Mesenchymal stem cell (in vitro differentiated cells and primary cell): ENCODE measurements around the gene LDHB.

Experiments used
- DNase-seq: peaks from one replicate; pipeline ENCODE4 v3.0.0-alpha.2; 2013
- H2AFZ ChIP-seq: one replicate; pipeline ENCODE4 v1.6.1; 2013; ENCODE audit warnings: low read depth, mild to moderate bottlenecking, control low read depth, inconsistent platforms, low read length, moderate library complexity
- H2AK5ac ChIP-seq: 2 replicates; pipeline ENCODE4 v1.6.1; 2013; ENCODE audit warnings: low read length, moderate library complexity, mild to moderate bottlenecking, inconsistent platforms; ENCODE audit not compliant: severe bottlenecking
- H2BK120ac ChIP-seq: one replicate; pipeline ENCODE4 v1.6.1; 2013; ENCODE audit warnings: low read depth, mild to moderate bottlenecking, inconsistent platforms, low read length, moderate library complexity
- H2BK12ac ChIP-seq, 2 experiments: one replicate each; pipeline ENCODE4 v1.6.1; 2013; ENCODE audit warnings: inconsistent platforms in 2 of 2, low read length in 2 of 2, mild to moderate bottlenecking in 2 of 2, moderate library complexity in 2 of 2, control low read depth in 1 of 2
- H2BK15ac ChIP-seq: one replicate; pipeline ENCODE4 v1.6.1; 2013; ENCODE audit warnings: mild to moderate bottlenecking, low read depth, inconsistent platforms; ENCODE audit not compliant: poor library complexity, severe bottlenecking
- H2BK5ac ChIP-seq: 2 replicates; pipeline ENCODE4 v1.6.1; 2013; ENCODE audit warnings: low read depth, mild to moderate bottlenecking, low read length, control low read depth, inconsistent platforms; ENCODE audit not compliant: poor library complexity, severe bottlenecking
- H3K14ac ChIP-seq, 2 experiments: one replicate each; pipeline ENCODE4 v1.6.1; 2013; ENCODE audit warnings: inconsistent platforms in 2 of 2, low read length in 2 of 2, control low read depth in 1 of 2, mild to moderate bottlenecking in 1 of 2, moderate library complexity in 1 of 2
- H3K18ac ChIP-seq, 2 experiments: one replicate each; pipeline ENCODE4 v1.6.1; 2013; ENCODE audit warnings: inconsistent platforms in 2 of 2, low read length in 2 of 2, control low read depth in 1 of 2, low read depth in 1 of 2, mild to moderate bottlenecking in 1 of 2
- H3K23ac ChIP-seq, 2 experiments: one replicate each; pipeline ENCODE4 v1.6.1; 2013; ENCODE audit warnings: inconsistent platforms in 2 of 2, low read length in 2 of 2, mild to moderate bottlenecking in 2 of 2, moderate library complexity in 2 of 2, control low read depth in 1 of 2
- H3K27ac ChIP-seq: 2 replicates; pipeline ENCODE4 v1.5.1; 2013; ENCODE audit warnings: mild to moderate bottlenecking, moderate library complexity, low read length, control low read depth, inconsistent platforms; ENCODE audit not compliant: poor library complexity, severe bottlenecking
- H3K27me3 ChIP-seq, 2 experiments: 2 replicates each; pipeline versions ENCODE4 v1.6.1 to v1.7.0; 2013; ENCODE audit warnings: low read length in 2 of 2, mild to moderate bottlenecking in 2 of 2, moderate library complexity in 2 of 2, control low read depth in 1 of 2, inconsistent platforms in 1 of 2; ENCODE audit not compliant: control insufficient read depth in 1 of 2, insufficient read depth in 1 of 2
- H3K36me3 ChIP-seq, 2 experiments: 2 replicates each; pipeline versions ENCODE4 v1.6.1 to v1.7.0; 2013; ENCODE audit warnings: low read length in 2 of 2, control low read depth in 1 of 2, inconsistent platforms in 1 of 2, low read depth in 1 of 2, mild to moderate bottlenecking in 1 of 2; ENCODE audit not compliant: insufficient read depth in 2 of 2, control insufficient read depth in 1 of 2
- H3K4ac ChIP-seq, 2 experiments: one replicate each; pipeline ENCODE4 v1.6.1; 2013; ENCODE audit warnings: inconsistent platforms in 2 of 2, low read length in 2 of 2, mild to moderate bottlenecking in 2 of 2, moderate library complexity in 2 of 2, control low read depth in 1 of 2, low read depth in 1 of 2
- H3K4me1 ChIP-seq: 2 replicates; pipeline ENCODE4 v1.6.1; 2013; ENCODE audit warnings: low read depth, low read length, control low read depth; ENCODE audit not compliant: control insufficient read depth, insufficient read depth
- H3K4me2 ChIP-seq: 2 replicates; pipeline ENCODE4 v1.6.1; 2013; ENCODE audit warnings: low read length, mild to moderate bottlenecking, inconsistent platforms; ENCODE audit not compliant: poor library complexity, severe bottlenecking
- H3K4me3 ChIP-seq, 2 experiments: 2 replicates each; pipeline versions ENCODE4 v1.5.1 to v1.7.0; 2013; ENCODE audit warnings: low read length in 2 of 2, mild to moderate bottlenecking in 2 of 2, control low read depth in 1 of 2, low read depth in 1 of 2; ENCODE audit not compliant: insufficient read depth in 1 of 2
- H3K79me1 ChIP-seq: replicated peaks from 2 replicates; pipeline ENCODE4 v1.6.1; 2013; ENCODE audit warnings: mild to moderate bottlenecking, control low read depth, low read length, inconsistent platforms; ENCODE audit not compliant: poor library complexity, severe bottlenecking
- H3K9ac ChIP-seq: 2 replicates; pipeline ENCODE4 v1.7.0; 2013; ENCODE audit warnings: mild to moderate bottlenecking, low read length, moderate library complexity
- H3K9me3 ChIP-seq: 2 replicates; pipeline ENCODE4 v1.7.0; 2013; ENCODE audit warnings: mild to moderate bottlenecking, low read length; ENCODE audit not compliant: control insufficient read depth
- H4K8ac ChIP-seq: one replicate; pipeline ENCODE4 v1.6.1; 2013; ENCODE audit warnings: inconsistent platforms, mild to moderate bottlenecking, low read length, moderate library complexity
- H4K91ac ChIP-seq: one replicate; pipeline ENCODE4 v1.6.1; 2013; ENCODE audit warnings: mild to moderate bottlenecking, low read length, inconsistent platforms
- WGBS: methylation state at CpG from one replicate; pipeline ENCODE4 v1.1.7; 2013; ENCODE audit warnings: mixed read lengths; 5-methylcytosine and 5-hydroxymethylcytosine counted together

Gene LDHB

DNA sequence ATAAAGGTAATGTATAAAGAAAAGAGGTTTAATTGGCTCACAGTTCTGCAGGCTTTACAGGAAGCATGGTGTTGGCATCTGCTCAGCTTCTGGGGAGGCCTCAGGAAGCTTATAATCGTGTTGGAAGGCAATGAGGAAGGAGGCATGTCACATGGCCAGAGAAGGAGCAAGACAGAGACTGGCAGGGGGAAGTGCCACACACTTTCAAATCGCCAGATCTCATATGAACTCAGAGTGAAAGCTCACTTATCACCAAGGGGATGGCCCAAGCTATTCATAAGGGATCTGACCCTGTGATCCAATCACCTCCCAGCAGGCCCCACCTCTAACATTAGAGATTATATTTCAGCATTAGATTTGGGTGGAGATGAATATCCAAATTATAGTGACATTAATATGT lies 26.3 kb downstream of the LDHB start:
- no peak overlapping the region for H3K4me3 ChIP-seq
- no peak overlapping the region for H3K18ac ChIP-seq
- H2BK15ac ChIP-seq = no peak overlapping the region
- H2BK12ac ChIP-seq = no peak overlapping the region
- peaks cover 14 to 38% of the 10 kb centered on the region in 2 experiments for H3K36me3 ChIP-seq
- H2BK120ac ChIP-seq = no peak overlapping the region
- H3K4me1 ChIP-seq = no peaks in the 10 kb centered on the region
- H3K9me3 ChIP-seq = no peaks in the 10 kb centered on the region
- H2AK5ac ChIP-seq = no peak overlapping the region
- no peaks in the 10 kb centered on the region for H3K27me3 ChIP-seq
- no peak overlapping the region for H3K9ac ChIP-seq
- H4K8ac ChIP-seq = no peak overlapping the region
- H3K23ac ChIP-seq = no peak overlapping the region
- H3K4me2 ChIP-seq = no peak overlapping the region
- no peak overlapping the region for H2AFZ ChIP-seq
- H2BK5ac ChIP-seq = no peak overlapping the region
- no peak overlapping the region for H4K91ac ChIP-seq
- no peaks in the 10 kb centered on the region for H3K79me1 ChIP-seq
- no peak overlapping the region for H3K4ac ChIP-seq
- H3K27ac ChIP-seq = no peak overlapping the region
- no peak overlapping the region for H3K14ac ChIP-seq
- WGBS = 61% methylated on average over 2 of the region's 2 CpGs
- DNase-seq = no peak

DNA sequence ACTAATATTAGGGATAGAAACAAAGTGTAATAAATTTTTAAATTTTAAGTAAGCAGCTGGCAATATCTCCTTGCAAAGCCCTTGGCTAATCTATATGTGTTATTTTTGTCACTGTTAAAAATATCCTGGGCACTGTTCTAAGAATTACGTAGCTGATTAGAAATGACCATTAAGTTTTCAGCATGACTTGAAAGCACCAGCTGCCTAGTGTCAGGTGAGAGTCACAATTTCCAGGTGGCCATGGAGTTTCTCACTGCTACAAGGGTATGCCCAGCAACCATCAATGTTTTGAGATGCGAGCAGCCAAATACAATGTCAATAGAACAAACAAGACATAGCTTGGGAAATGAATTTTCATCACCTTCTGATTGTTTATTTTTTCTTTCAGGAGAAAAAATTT lies 29.7 kb downstream of the LDHB start:
- Histone ChIP-seq H3K4me3 (no peak overlapping the region), H4K8ac (no peak overlapping the region), H2BK12ac (no peak overlapping the region), H3K18ac (no peak overlapping the region), H3K9me3 (no peaks in the 10 kb centered on the region), H3K4ac (no peak overlapping the region), H3K79me1 (no peaks in the 10 kb centered on the region), H2AFZ (no peak overlapping the region), H3K23ac (no peak overlapping the region), H3K9ac (no peak overlapping the region), H3K27ac (no peak overlapping the region), H2AK5ac (no peak overlapping the region), H2BK5ac (no peak overlapping the region), H3K4me2 (no peak overlapping the region), H2BK15ac (no peak overlapping the region), H2BK120ac (no peak overlapping the region), H3K36me3 (peaks cover 4% of the 10 kb centered on the region in 2 experiments), H3K27me3 (no peaks in the 10 kb centered on the region), H4K91ac (no peak overlapping the region), H3K4me1 (no peaks in the 10 kb centered on the region), H3K14ac (no peak overlapping the region)
- 100% methylated on average over 1 of the region's 2 CpGs for WGBS
- DNase-seq = no peak

DNA sequence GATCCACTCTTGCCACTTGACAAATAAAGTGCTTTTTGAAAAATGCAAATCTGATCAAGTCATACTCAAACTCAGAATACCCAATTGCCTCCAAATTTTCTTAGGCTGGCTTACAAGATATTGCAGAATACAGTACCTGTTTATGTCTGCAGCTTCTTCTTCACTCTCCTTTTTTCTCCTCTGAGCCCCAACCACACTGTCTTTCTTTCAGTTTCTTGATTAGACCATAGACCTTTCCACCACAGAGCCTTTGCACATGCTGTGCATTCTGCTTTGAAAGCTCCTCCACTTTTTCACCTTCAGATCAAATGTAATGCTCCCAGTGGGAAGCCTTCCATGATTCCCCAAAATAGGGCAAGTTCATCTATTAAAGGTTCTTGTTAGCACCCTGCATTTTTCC lies 39.1 kb downstream of the LDHB start:
- Histone ChIP-seq H3K4me1 (no peaks in the 10 kb centered on the region), H2AK5ac (no peak overlapping the region), H2AFZ (no peak overlapping the region), H3K9me3 (no peaks in the 10 kb centered on the region), H3K14ac (no peak overlapping the region), H2BK15ac (no peak overlapping the region), H3K9ac (no peak overlapping the region), H2BK12ac (no peak overlapping the region), H3K79me1 (no peaks in the 10 kb centered on the region), H3K4me3 (no peak overlapping the region), H3K4me2 (no peak overlapping the region), H3K36me3 (no peaks in the 10 kb centered on the region), H4K91ac (no peak overlapping the region), H3K18ac (no peak overlapping the region), H2BK120ac (no peak overlapping the region), H2BK5ac (no peak overlapping the region), H3K27ac (no peak overlapping the region), H3K27me3 (no peaks in the 10 kb centered on the region), H3K4ac (no peak overlapping the region), H3K23ac (no peak overlapping the region), H4K8ac (no peak overlapping the region)
- no peak for DNase-seq

DNA sequence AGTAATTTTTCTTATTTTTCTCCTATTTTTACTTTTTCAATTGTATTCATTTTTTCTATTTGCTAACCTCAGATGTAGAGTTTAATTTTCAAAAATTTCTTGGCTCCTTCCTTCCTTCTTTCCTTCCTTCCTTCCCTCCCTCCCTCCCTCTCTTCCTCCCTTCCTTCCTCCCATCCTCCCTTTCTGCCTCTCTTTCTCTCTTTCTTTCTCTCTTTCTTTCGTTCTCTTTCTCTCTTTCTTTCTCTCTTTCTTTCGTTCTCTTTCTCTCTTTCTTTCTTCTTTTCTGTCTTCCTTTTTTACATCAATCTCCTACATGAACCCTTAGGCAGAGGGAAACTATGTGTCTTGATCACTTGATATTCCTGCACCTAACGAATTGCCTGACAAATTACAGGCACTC lies 40.6 kb downstream of the LDHB start:
- Histone ChIP-seq H2BK12ac (no peak overlapping the region), H2AK5ac (no peak overlapping the region), H3K18ac (no peak overlapping the region), H3K36me3 (no peaks in the 10 kb centered on the region), H3K23ac (no peak overlapping the region), H3K9me3 (no peaks in the 10 kb centered on the region), H3K27me3 (no peaks in the 10 kb centered on the region), H3K14ac (no peak overlapping the region), H3K9ac (no peak overlapping the region), H4K8ac (no peak overlapping the region), H2BK15ac (no peak overlapping the region), H2BK5ac (no peak overlapping the region), H3K4me3 (no peak overlapping the region), H3K27ac (no peak overlapping the region), H2AFZ (no peak overlapping the region), H3K4me2 (no peak overlapping the region), H2BK120ac (no peak overlapping the region), H4K91ac (no peak overlapping the region), H3K4ac (no peak overlapping the region), H3K4me1 (no peaks in the 10 kb centered on the region), H3K79me1 (no peaks in the 10 kb centered on the region)
- WGBS = 97% methylated on average over 3 of the region's 3 CpGs
- no peak for DNase-seq
